ENCODE measurements around the gene RASSF10. TPM values are rescaled to one million over a fixed set of nuclear protein-coding genes. Genes with fewer than 3 reads are reported as not detected.

The RASSF10 gene
- under 0.01 and 0.19 TPM in 2 replicates for total RNA-seq

DNA sequence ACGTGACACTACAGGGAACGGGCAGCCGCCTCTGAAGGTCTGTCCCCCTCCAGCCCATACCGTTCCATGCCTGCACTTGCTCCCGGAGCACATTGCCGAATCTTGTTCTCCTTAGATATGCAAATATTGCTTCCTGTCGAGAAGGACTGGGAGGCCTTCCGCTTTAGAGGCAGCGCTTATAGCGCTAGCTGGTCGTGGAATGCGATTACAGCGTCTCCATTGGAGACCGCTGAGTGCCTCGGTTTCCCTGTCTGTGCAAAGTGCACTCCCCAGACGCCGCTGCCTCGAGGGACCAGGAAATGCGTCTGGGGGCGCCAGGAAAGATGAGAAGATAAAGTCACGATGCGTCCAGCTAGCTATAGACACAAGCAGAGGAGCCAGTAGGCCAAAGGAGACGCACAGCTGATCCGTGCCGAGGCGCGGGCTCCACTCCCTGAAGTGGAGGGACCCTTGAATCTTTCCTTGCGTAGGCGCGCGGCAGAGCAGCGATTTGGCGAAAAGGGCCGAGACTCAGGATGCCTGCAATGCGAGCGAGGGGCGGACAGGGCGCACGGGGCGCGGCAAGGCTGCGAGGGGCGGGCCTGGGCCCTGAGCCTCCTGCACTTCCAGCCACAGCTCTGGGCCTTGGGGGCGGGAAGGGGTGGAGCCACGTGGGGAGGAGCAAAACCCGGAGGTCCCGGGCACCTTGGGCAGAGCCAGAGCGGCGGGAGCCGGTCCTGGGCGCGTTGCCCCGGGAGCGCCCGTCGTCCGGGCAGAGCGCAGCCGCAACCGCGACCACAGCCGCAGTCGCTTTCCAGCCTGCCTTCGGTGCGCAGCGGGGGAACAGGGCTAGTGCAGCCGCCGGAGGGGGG lies at the start of gene RASSF10:
TSS of gene RASSF10 (plus strand) at position 692 of the 851 bp plus-strand sequence. CDS start 261 bp downstream, outside the sequence.

